ENCODE measurements around the gene ANTXR1.

The ANTXR1 gene

GRCh38 chr2:69074918-69075317, 61.9 kb downstream of the ANTXR1 start:
- DNase-seq (ENCODE audit: low spot score) = no peak

DNA sequence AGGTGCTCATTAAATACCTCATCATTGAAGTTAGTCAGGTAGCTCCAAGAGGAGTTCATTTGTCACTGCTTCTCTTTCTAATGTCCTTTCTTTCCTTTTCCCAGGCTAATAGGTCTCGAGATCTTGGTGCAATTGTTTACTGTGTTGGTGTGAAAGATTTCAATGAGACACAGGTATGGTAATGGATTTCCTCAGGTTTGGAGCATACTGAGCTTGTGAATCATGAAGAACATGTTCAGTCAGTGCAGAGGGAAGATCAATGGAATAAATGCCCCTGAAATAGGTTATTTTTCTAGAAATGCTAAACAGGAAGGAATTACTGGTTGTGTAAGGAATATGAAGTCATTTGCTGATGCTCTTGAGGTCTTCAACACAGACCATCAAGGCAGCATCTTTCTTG, 62.5 kb downstream of the ANTXR1 start:
- no peak for DNase-seq (ENCODE audit: low spot score)

- no peak for DNase-seq (ENCODE audit: low spot score)
Measured at GRCh38 chr2:69076601-69077000, 63.6 kb downstream of the ANTXR1 start.

DNA sequence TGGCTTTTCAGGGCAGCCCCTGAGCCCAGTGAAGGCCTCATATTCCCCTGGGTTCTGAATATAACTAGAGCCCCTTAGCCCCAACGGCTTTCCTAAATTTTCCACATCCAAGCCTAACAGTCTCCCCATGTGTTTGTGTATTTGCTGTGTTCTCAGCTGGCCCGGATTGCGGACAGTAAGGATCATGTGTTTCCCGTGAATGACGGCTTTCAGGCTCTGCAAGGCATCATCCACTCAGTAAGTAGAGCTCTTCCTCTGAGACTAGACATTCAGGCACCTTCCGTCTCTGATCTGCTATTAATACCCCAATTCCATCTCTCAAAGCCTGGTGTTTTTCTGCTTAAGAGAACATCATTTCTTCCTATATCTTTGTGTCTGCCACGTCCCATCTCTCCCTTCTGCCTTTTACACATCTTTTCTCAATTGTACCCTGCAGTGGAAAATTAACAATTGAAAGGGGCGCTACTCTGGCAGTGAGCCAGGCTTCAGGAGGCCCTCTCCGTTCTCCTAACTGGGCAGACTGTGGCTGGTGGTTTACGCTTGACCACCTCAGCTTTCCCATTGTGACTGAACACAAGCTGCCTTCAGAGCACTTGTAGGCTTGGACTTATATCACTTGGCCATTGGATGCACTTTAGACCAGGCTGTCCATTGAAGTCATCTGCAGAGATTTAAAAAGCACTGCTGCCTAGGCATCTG, 64.4 kb downstream of the ANTXR1 start:
- DNase-seq (ENCODE audit: low spot score) = no peak

DNA sequence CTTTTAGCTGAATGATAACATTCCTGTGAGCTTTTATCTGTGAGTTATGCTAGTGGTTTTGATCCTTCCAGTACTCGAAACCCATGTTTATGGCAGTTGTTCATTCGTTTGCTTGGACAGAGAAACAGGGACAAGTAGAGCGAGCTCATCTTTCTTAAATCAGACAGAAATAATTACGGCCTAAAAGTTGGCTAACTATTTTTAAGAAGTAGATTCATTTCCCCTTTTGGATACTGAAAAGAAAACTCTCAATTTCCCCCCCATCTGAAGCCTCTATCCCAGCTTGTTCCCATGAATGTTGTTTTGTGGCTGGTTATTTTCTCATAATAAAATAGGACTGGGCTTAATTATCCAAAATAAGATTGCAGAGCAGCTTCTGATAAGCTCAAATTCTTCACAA, 67.1 kb downstream of the ANTXR1 start:
- no peak for DNase-seq (ENCODE audit: low spot score)

- no peak for DNase-seq (ENCODE audit: low spot score)
Measured at GRCh38 chr2:69081001-69081580, 68.1 kb downstream of the ANTXR1 start.

- DNase-seq (ENCODE audit: low spot score) = no peak
Measured at GRCh38 chr2:69081757-69082156, 68.8 kb downstream of the ANTXR1 start.

DNA sequence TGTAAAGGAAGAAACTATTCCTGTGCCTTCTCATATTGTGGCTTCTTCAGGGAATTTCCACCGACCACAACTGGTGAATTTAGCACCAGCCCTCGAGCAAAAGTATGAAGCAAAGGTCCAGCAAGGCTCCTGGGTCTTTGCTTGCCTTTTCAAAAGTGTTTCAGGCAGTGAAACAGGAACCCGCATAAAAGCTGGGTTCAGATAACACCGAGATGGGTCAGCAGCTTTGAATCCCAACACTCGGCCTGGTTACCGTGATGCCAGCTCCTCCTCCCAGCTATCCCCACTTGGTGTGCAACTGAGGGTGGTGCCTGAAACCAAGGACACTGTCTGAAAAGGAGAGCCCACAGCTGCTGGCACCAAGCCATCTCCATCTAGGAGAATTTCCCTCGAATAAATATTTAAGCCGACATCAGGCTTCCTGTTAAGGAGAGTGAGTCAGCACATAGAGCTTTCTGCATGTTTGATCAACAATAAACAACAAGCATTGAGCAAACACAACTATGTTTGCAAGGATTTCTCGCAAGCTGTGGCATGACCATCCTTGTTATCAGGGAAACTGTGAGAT, 69.5 kb downstream of the ANTXR1 start:
- DNase-seq (ENCODE audit: low spot score) = peak; percentile 81

DNA sequence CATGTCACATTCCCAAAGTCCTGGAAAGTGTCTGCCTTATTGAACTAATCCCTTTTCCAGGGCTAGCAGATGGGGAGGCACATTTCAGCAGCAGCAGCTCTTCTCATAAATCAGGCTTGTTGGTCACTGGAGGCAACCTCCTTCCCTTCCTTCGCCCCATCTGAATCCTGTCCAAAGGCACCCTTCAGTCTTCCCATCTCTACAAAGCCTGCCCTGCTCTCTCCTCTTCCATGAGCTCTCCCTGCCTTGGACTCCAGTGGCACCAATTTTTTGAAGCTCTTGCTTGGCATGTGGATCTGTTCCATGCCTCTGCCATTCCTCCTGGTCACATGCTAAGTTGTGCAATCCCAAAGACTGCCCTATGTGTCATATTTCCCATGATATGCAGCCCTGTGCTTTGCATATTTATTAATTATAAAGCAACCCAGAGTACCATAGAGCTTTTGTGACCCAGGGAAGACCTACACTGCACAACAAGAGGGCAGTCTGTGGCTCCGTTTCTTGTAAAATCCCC, 70.3 kb downstream of the ANTXR1 start:
- peak; percentile 46 for DNase-seq (ENCODE audit: low spot score)

DNA sequence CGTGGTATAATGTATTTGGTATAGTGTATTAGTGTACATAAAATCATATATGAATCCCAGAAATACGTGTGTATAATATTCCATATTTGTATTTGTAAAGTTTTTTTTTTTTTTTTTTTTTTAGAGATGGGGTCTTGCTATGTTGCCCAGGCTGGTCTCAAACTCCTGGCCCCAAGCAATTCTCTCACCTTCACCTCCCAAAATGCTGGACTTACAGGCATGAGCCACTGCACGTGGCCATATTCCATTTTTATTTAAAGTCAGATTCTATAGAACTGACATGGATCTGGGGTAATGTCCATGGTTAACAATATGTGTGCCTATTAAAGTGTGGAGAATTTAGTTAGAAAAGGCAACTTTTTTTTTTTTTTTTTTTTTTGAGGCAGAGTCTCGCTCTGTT, 71.5 kb downstream of the ANTXR1 start:
- no peak for DNase-seq (ENCODE audit: low spot score)

- DNase-seq (ENCODE audit: low spot score) = no peak
Measured at GRCh38 chr2:69086466-69086865, 73.5 kb downstream of the ANTXR1 start.

GRCh38 chr2:69087211-69087911, 74.4 kb downstream of the ANTXR1 start:
- no peak for DNase-seq (ENCODE audit: low spot score)

- peak; percentile 28 for DNase-seq (ENCODE audit: low spot score)
Measured at GRCh38 chr2:69087912-69088240, 74.9 kb downstream of the ANTXR1 start.

DNA sequence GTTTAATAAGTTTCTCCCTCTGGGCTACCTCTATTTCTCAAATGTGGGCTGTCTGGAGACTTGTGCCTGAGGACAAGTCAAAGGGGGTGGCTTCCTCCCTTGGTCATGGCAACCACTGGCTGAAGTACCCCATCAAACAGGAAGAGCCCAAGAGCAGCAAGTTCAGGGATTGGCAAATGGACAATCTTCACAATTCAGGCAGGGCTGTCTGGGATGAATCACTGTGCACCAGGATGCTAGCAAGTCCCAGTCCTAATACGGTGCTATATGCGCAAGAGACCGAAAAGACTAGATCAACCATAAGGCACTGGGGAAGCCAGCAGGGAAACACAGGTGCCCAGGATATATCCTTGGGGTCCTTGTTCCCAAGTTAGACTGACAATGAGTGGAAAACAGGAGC, 75.5 kb downstream of the ANTXR1 start:
- DNase-seq (ENCODE audit: low spot score) = peak; percentile 20

DNA sequence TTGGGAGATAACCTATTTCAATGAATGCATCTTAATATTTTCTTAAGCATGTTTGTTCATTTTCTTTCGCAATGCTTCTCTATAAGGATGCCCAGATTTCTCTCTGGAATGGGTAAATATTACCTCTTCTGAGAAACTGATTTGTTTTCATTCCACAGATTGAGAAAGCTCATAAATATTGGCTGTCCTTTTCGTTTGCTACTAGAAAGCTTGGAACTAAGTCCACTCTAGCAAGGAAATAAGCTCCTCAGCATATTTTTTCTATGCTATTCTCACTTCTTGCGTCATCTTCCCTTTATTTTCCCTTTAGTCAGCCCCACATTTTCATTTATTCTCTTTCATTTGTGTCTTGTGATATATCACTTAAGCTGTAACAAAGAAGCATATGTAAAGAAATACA, 76.3 kb downstream of the ANTXR1 start:
- peak; percentile 28 for DNase-seq (ENCODE audit: low spot score)

GRCh38 chr2:69089998-69090397, 77.0 kb downstream of the ANTXR1 start:
- no peak for DNase-seq (ENCODE audit: low spot score)

DNA sequence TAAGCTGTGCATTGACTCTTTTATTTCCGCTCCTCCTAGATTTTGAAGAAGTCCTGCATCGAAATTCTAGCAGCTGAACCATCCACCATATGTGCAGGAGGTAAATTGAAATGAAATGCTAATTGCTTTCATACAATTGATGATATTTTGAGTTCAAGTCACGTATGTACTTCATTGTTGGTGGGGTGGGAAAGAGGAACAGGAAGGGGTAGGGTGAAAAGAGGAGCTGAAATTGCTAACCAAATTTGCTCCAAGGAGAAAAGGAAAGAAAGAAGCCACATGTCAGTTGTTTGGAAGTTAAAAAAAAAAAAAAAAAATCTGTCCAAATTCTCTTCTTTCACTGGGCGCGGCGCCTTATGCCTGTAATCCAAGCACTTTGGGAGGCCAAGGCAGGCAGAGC, 77.8 kb downstream of the ANTXR1 start:
- no peak for DNase-seq (ENCODE audit: low spot score)

- DNase-seq (ENCODE audit: low spot score) = no peak
Measured at GRCh38 chr2:69092857-69093256, 79.9 kb downstream of the ANTXR1 start.

DNA sequence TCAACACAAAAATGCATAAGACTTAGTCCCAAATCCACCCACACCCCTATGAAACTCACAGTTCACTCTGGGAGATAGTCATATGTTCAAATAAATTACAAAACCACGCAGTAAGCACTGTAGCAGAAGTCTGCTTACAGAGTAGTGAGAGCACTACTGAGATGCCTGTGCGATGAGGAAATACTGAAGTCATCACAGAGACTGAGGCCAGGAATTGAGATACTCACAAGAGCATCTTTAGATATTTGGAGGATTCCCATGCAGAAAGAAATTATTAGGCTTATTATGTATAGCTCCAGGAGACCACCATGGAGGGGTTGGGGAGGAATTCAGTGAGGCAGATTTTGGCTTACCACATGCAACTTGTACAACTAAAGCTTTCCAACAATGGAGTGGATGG, 82.3 kb downstream of the ANTXR1 start:
- DNase-seq (ENCODE audit: low spot score) = peak; percentile 74

DNA sequence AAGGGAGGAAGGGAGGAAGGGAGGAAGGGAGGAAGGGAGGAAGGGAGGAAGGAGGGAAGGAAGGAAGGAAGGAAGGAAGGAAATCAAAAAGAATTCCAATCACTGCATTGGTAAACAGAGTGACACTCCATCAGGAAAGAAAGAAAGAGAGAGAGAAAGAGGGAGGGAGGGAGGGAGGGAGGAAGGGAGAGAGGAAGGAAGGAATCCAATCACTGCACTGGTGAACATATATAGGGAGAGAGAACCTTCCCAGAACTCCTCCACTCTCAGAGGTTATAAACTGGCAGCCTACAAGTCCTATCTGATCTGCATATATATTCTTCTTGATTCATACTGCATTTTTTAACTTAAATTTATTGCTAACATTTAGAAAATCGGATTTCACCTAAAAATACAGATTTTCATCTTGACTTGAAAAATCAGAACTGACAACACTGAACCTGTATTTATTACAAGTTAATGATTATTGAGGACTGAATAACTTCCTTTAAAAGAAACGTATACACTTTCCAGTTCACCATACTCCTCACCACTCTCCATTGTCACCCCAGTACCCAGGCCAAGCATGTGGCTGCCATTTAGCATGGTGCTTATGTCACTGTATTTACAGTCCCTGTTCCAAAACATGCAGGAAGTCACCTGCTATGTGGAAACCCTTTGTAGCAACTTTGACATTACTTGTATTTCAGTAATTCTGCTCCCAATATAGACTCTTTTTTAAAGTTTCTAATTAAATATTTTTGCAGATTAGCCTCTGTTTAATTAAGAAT, 83.5 kb downstream of the ANTXR1 start:
- DNase-seq (ENCODE audit: low spot score) = no peak

DNA sequence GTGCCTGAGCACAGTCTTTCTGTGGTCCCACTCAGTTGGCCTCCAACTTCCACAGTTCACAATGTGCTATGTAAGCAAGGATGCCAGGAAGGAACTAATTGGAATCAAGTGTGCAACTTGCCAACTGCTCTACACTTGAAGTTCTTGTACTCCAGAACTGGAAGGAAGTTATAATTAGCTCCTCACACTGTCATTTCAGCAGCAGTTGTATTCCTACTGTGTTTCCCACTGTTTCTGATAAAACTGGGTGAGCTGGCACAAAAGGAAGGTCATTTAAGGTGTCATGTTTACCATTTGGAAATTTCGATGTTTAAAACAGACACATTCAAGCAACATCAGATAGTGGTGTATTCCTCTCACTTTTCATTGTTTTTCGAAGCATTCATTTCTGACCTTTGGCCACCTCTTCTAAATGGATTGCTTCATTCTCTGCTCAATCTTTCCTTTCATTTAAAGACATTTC, 84.2 kb downstream of the ANTXR1 start:
- no peak for DNase-seq (ENCODE audit: low spot score)

Measured in AG08395 (cell line).